Mammary epithelial cell (primary cell): ENCODE data around the gene TRIM8.

Experiments used
- CTCF ChIP-seq, 2 donors: IDR thresholded peaks in 1 of 2; conservative IDR thresholded peaks in 1 of 2; 2 replicates each; pipeline ENCODE4 v1.5.1; 2011 to 2012; ENCODE audit warnings: inconsistent platforms in 2 of 2, low read length in 2 of 2, mild to moderate bottlenecking in 2 of 2, control low read depth in 1 of 2, low read depth in 1 of 2; ENCODE audit not compliant: insufficient read depth in 1 of 2; ENCODE audit errors: extremely low read depth in 1 of 2
- EZH2 ChIP-seq: IDR thresholded peaks from 2 replicates; pipeline ENCODE4 v1.6.1; 2012; ENCODE audit warnings: low read length, inconsistent platforms, borderline replicate concordance

DNA sequence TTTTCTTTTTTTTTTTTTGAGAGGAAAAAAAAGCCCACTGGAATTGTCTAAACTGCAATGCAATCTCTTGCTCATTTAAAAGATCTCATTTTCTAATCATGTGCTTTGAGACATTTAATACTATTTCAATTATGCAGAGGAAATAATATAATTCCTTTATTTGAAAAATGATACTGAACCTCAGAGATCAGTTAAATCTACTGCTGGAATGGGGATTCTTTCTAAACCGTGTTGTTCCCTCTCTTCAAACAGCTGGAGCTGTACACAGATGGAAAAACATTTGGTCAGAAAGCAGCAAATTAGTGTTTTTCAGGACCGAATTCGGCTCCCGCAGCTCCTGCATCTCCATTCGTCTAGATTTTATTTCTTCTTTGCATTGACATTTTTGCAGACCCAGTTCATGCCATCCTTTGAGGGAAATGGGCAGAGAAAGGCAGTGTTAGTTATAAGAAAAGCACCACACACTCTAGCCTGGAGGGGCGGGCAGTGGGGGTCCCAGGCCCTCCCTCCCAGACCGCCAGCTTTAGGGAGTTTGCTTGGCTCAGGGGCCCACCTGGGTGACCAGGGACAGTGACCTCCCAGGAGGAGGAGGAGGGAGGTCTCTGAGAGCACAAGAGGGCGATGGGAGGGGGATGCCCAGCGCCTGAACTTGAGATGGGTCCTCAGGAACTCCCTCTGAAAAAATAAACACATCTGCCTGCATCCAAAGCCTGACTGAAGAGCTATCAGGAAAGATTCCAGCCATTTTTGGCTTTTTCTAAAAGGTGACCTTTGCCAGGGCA is 32.4 kb downstream of the TRIM8 start:
- no peak for TF ChIP-seq CTCF (conservative IDR thresholded peaks at IDR 0.05 in 1 of 2, IDR thresholded peaks at IDR 0.05 in 1 of 2; ENCODE audit: extremely low read depth in 1 of 2, insufficient read depth in 1 of 2, low read depth in 1 of 2, low read length in 2 of 2)
- TF ChIP-seq EZH2, result no peak
